CD4-positive, CD25-positive, alpha-beta regulatory T cell (primary cell): ENCODE measurements around the gene COL6A5. TPM values are rescaled to one million over a fixed set of nuclear protein-coding genes. Genes with fewer than 3 reads are reported as not detected.
"Not testable (repeated sequence)": the region's sequence is repeated elsewhere in the genome, so short reads cannot be mapped to it uniquely, and the experiment has no call there.

Experiments used
- ATAC-seq, 2 donors: fragments of 150-1000 bp; cut with Tn5 transposase; one replicate each; pipeline ENCODE4 v1.10.0; 2021; ENCODE audit warnings: low read depth in 2 of 2, moderate number of reproducible peaks in 2 of 2, moderate library complexity in 1 of 2
- DNase-seq, 3 donors: peaks; one replicate each; pipeline versions ENCODE4 v3.0.0 to v3.0.0-alpha.2; 2012 to 2022; ENCODE audit warnings: mixed read lengths in 1 of 3
- H3K27ac ChIP-seq: one replicate; pipeline ENCODE4 v1.7.0; 2013; ENCODE audit warnings: mild to moderate bottlenecking, low read length; ENCODE audit not compliant: insufficient read depth, poor library complexity, severe bottlenecking
- H3K27me3 ChIP-seq: one replicate; pipeline ENCODE4 v1.7.0; 2013; ENCODE audit warnings: low read length; ENCODE audit not compliant: control insufficient read depth, insufficient read depth
- H3K36me3 ChIP-seq: one replicate; pipeline ENCODE4 v1.7.0; 2013; ENCODE audit warnings: mild to moderate bottlenecking, low read length, moderate library complexity; ENCODE audit not compliant: control insufficient read depth, insufficient read depth
- H3K4me1 ChIP-seq: 2 replicates; pipeline ENCODE4 v1.7.0; 2013; ENCODE audit warnings: mild to moderate bottlenecking, low read length; ENCODE audit not compliant: insufficient read depth, control insufficient read depth, poor library complexity, severe bottlenecking
- H3K4me3 ChIP-seq: one replicate; pipeline ENCODE4 v1.7.0; 2013; ENCODE audit warnings: low read depth, mild to moderate bottlenecking, low read length, moderate library complexity
- H3K9me3 ChIP-seq, 2 experiments: 1 replicate in 1 of 2; 2 replicates in 1 of 2; pipeline ENCODE4 v1.7.0; 2013; ENCODE audit warnings: low read length in 2 of 2, mild to moderate bottlenecking in 1 of 2, moderate library complexity in 1 of 2; ENCODE audit not compliant: control insufficient read depth in 2 of 2
- H3K27ac Mint-ChIP-seq, 3 donors: one replicate each; pipeline ENCODE4 v1.8.0; 2020 to 2022; ENCODE audit warnings: mild to moderate bottlenecking in 3 of 3, mixed read lengths in 3 of 3, moderate library complexity in 2 of 3
- H3K27me3 Mint-ChIP-seq: one replicate; pipeline ENCODE4 v1.8.0; 2022; ENCODE audit warnings: mild to moderate bottlenecking, mixed read lengths
- H3K36me3 Mint-ChIP-seq: one replicate; pipeline ENCODE4 v1.8.0; 2020; ENCODE audit warnings: mixed read lengths
- H3K4me1 Mint-ChIP-seq, 4 donors: one replicate each; pipeline ENCODE4 v1.8.0; 2020 to 2022; ENCODE audit warnings: mixed read lengths in 4 of 4, mild to moderate bottlenecking in 1 of 4
- H3K4me3 Mint-ChIP-seq, 4 donors: one replicate each; pipeline ENCODE4 v1.8.0; 2020 to 2022; ENCODE audit warnings: mild to moderate bottlenecking in 4 of 4, mixed read lengths in 4 of 4, moderate library complexity in 3 of 4
- H3K9me3 Mint-ChIP-seq, 7 donors: one replicate each; pipeline ENCODE4 v1.8.0; 2020 to 2022; ENCODE audit warnings: mixed read lengths in 7 of 7, mild to moderate bottlenecking in 3 of 7, moderate library complexity in 2 of 7
- polyA plus RNA-seq, 4 donors: library from polyadenylated mRNA; unstranded; fragments of 300-500 nt; fragmentation: Illumina TruSeq; gene quantifications; one replicate each; pipeline ENCODE4 v1.2.3, GENCODE V29; 2021
- total RNA-seq: library from RNA; stranded (reverse); gene quantifications from one replicate; pipeline ENCODE4 v1.2.3, GENCODE V29; 2022

Gene COL6A5
- total and polyA plus RNA-seq, 5 donors from 2014 or later = not detected

- ATAC-seq (no peak), DNase-seq (no peak)
- Mint-ChIP-seq H3K27me3 (no peaks in the 10 kb centered on the region), H3K4me3 (no peak overlapping the region), H3K27ac (no peak overlapping the region), H3K9me3 (peaks cover 0 to 4% (median 0%) of the 10 kb centered on the region in 7 donors), H3K36me3 (no peaks in the 10 kb centered on the region), H3K4me1 (no peaks in the 10 kb centered on the region)
- Histone ChIP-seq H3K4me1 (no peaks in the 10 kb centered on the region), H3K27me3 (peaks cover 1% of the 10 kb centered on the region), H3K27ac (no peak overlapping the region), H3K9me3 (no peaks in the 10 kb centered on the region), H3K4me3 (no peak overlapping the region), H3K36me3 (no peaks in the 10 kb centered on the region)
Observed at GRCh38 chr3:130389743-130390478, 44.4 kb downstream of the COL6A5 start.

- DNase-seq (no peak), ATAC-seq (no peak)
- Histone ChIP-seq H3K27me3 (no peaks in the 10 kb centered on the region), H3K4me1 (no peaks in the 10 kb centered on the region), H3K36me3 (no peaks in the 10 kb centered on the region), H3K9me3 (no peaks in the 10 kb centered on the region), H3K27ac (no peak overlapping the region), H3K4me3 (no peak overlapping the region)
- H3K9me3 Mint-ChIP-seq = peaks cover 0 to 3% (median 0%) of the 10 kb centered on the region in 7 donors
- H3K4me3 Mint-ChIP-seq = no peak overlapping the region
- peak overlapping the region in 1 of 3 donors; percentile 64 for H3K27ac Mint-ChIP-seq
- no peaks in the 10 kb centered on the region for H3K27me3 Mint-ChIP-seq
- H3K36me3 Mint-ChIP-seq = no peaks in the 10 kb centered on the region
- H3K4me1 Mint-ChIP-seq = no peaks in the 10 kb centered on the region
Observed at GRCh38 chr3:130392266-130392665, 46.8 kb downstream of the COL6A5 start.

GRCh38 chr3:130393594-130393993 lies 48.1 kb downstream of the COL6A5 start:
- H3K27ac Mint-ChIP-seq = no peak overlapping the region
- Histone ChIP-seq H3K27ac (no peak overlapping the region), H3K4me1 (no peaks in the 10 kb centered on the region), H3K36me3 (no peaks in the 10 kb centered on the region), H3K9me3 (no peaks in the 10 kb centered on the region), H3K27me3 (no peaks in the 10 kb centered on the region), H3K4me3 (no peak overlapping the region)
- DNase-seq = no peak
- no peaks in the 10 kb centered on the region for H3K27me3 Mint-ChIP-seq
- no peaks in the 10 kb centered on the region for H3K4me1 Mint-ChIP-seq
- H3K4me3 Mint-ChIP-seq = no peak overlapping the region
- H3K9me3 Mint-ChIP-seq = peaks cover 0 to 3% (median 0%) of the 10 kb centered on the region in 7 donors
- H3K36me3 Mint-ChIP-seq = no peaks in the 10 kb centered on the region
- no peak for ATAC-seq

- H3K9me3 Mint-ChIP-seq = peaks cover 0 to 3% (median 0%) of the 10 kb centered on the region in 7 donors
- no peak for ATAC-seq
- H3K27me3 ChIP-seq = no peaks in the 10 kb centered on the region
- H3K27ac ChIP-seq = no peak overlapping the region
- H3K27ac Mint-ChIP-seq = no peak overlapping the region
- H3K9me3 ChIP-seq = no peaks in the 10 kb centered on the region
- no peak overlapping the region for H3K4me3 Mint-ChIP-seq
- H3K4me1 ChIP-seq = no peaks in the 10 kb centered on the region
- no peak for DNase-seq
- H3K4me3 ChIP-seq = no peak overlapping the region
- H3K36me3 Mint-ChIP-seq = no peaks in the 10 kb centered on the region
- no peaks in the 10 kb centered on the region for H3K4me1 Mint-ChIP-seq
- H3K27me3 Mint-ChIP-seq = no peaks in the 10 kb centered on the region
- H3K36me3 ChIP-seq = no peaks in the 10 kb centered on the region
Observed at GRCh38 chr3:130395331-130395730, 49.9 kb downstream of the COL6A5 start.

GRCh38 chr3:130395916-130396315 lies 50.4 kb downstream of the COL6A5 start:
- H3K27ac Mint-ChIP-seq = no peak overlapping the region
- Histone ChIP-seq H3K27me3 (no peaks in the 10 kb centered on the region), H3K4me1 (no peaks in the 10 kb centered on the region), H3K9me3 (no peaks in the 10 kb centered on the region), H3K36me3 (no peaks in the 10 kb centered on the region), H3K27ac (no peak overlapping the region), H3K4me3 (no peak overlapping the region)
- no peak for ATAC-seq
- H3K36me3 Mint-ChIP-seq = no peaks in the 10 kb centered on the region
- peaks cover 0 to 3% (median 0%) of the 10 kb centered on the region in 7 donors for H3K9me3 Mint-ChIP-seq
- no peak for DNase-seq
- no peaks in the 10 kb centered on the region for H3K4me1 Mint-ChIP-seq
- no peak overlapping the region for H3K4me3 Mint-ChIP-seq
- H3K27me3 Mint-ChIP-seq = no peaks in the 10 kb centered on the region

- Histone ChIP-seq H3K4me1 (no peaks in the 10 kb centered on the region), H3K27me3 (peaks cover 4% of the 10 kb centered on the region), H3K27ac (no peak overlapping the region), H3K9me3 (no peaks in the 10 kb centered on the region), H3K4me3 (no peak overlapping the region), H3K36me3 (no peaks in the 10 kb centered on the region)
- no peaks in the 10 kb centered on the region for H3K36me3 Mint-ChIP-seq
- H3K27me3 Mint-ChIP-seq = peaks cover 17% of the 10 kb centered on the region
- H3K9me3 Mint-ChIP-seq = peaks cover 0 to 13% (median 7%) of the 10 kb centered on the region in 7 donors
- ATAC-seq (no peak), DNase-seq (no peak)
- H3K4me3 Mint-ChIP-seq = no peak overlapping the region
- no peak overlapping the region for H3K27ac Mint-ChIP-seq
- no peaks in the 10 kb centered on the region for H3K4me1 Mint-ChIP-seq
Observed at GRCh38 chr3:130404401-130404800, 58.9 kb downstream of the COL6A5 start.

GRCh38 chr3:130405956-130406355 lies 60.5 kb downstream of the COL6A5 start:
- H3K4me1 Mint-ChIP-seq = no peaks in the 10 kb centered on the region
- DNase-seq (no peak), ATAC-seq (no peak)
- H3K36me3 Mint-ChIP-seq = no peaks in the 10 kb centered on the region
- no peak overlapping the region for H3K4me3 Mint-ChIP-seq
- Histone ChIP-seq H3K9me3 (no peaks in the 10 kb centered on the region), H3K27me3 (peaks cover 4% of the 10 kb centered on the region), H3K4me3 (no peak overlapping the region), H3K27ac (no peak overlapping the region), H3K36me3 (no peaks in the 10 kb centered on the region), H3K4me1 (no peaks in the 10 kb centered on the region)
- peaks cover 0 to 13% (median 7%) of the 10 kb centered on the region in 7 donors for H3K9me3 Mint-ChIP-seq
- peaks cover 18% of the 10 kb centered on the region for H3K27me3 Mint-ChIP-seq
- no peak overlapping the region for H3K27ac Mint-ChIP-seq

GRCh38 chr3:130408253-130408652 lies 62.8 kb downstream of the COL6A5 start:
- H3K9me3 ChIP-seq, H3K27me3 ChIP-seq, DNase-seq, H3K27ac Mint-ChIP-seq, H3K4me3 ChIP-seq, H3K36me3 Mint-ChIP-seq, H3K27ac ChIP-seq, H3K4me1 Mint-ChIP-seq, H3K4me1 ChIP-seq, ATAC-seq, H3K36me3 ChIP-seq: not testable (repeated sequence)
- Mint-ChIP-seq H3K27me3 (peaks cover 21% of the 10 kb centered on the region), H3K4me3 (peak overlapping the region in 1 of 4 donors; percentile 2), H3K9me3 (peaks cover 0 to 13% (median 7%) of the 10 kb centered on the region in 7 donors)
